GM18507 (cell line): ENCODE data around the gene SCN4B.
A peak's percentile ranks its signal among the peaks of the same experiment; 100 is the strongest.

Experiments used
- DNase-seq: peaks from one replicate; pipeline ENCODE4 v3.0.0; 2011; ENCODE audit warnings: low read depth; ENCODE audit not compliant: insufficient read length; ENCODE audit errors: extremely low spot score
- FAIRE-seq: peaks from 2 replicates; lab custom pipeline; 2011; peaks lifted over from hg19 to GRCh38; lab: Jason Lieb, UNC

SCN4B gene

GRCh38 chr11:118155776-118156530 is 3.3 kb upstream of the SCN4B start:
- no peak for FAIRE-seq
- DNase-seq: no peak

- DNase-seq (no peak), FAIRE-seq (no peak)
These were observed 2.0 kb upstream of the SCN4B start for GRCh38 chr11:118154641-118155040.

GRCh38 chr11:118153976-118154375 is 1.4 kb upstream of the SCN4B start:
- no peak for DNase-seq
- FAIRE-seq: no peak

GRCh38 chr11:118153516-118153915 is 893 bp upstream of the SCN4B start:
- no peak for FAIRE-seq
- no peak for DNase-seq

- DNase-seq (no peak), FAIRE-seq (no peak)
These were observed 537 bp downstream of the SCN4B start for GRCh38 chr11:118152020-118152551.

GRCh38 chr11:118151431-118151830 is 1.2 kb downstream of the SCN4B start:
- no peak for DNase-seq
- FAIRE-seq: no peak

GRCh38 chr11:118149493-118149892 is 3.1 kb downstream of the SCN4B start:
- DNase-seq (no peak), FAIRE-seq (no peak)

- FAIRE-seq: no peak
- no peak for DNase-seq
These were observed 3.8 kb downstream of the SCN4B start for GRCh38 chr11:118148856-118149255.

- no peak for FAIRE-seq
- DNase-seq: no peak
These were observed 4.4 kb downstream of the SCN4B start for GRCh38 chr11:118148240-118148639.

GRCh38 chr11:118147502-118147901 is 5.1 kb downstream of the SCN4B start:
- FAIRE-seq (no peak), DNase-seq (no peak)

GRCh38 chr11:118146554-118146953 is 6.1 kb downstream of the SCN4B start:
- no peak for FAIRE-seq

GRCh38 chr11:118145285-118146227 is 7.1 kb downstream of the SCN4B start:
- FAIRE-seq (peak; percentile 95), DNase-seq (peak; percentile 92)

More at GRCh38 chr11:118146554-118146953, 6.1 kb downstream of the SCN4B start:
- no peak for DNase-seq

- FAIRE-seq: no peak
- no peak for DNase-seq
These were observed 8.0 kb downstream of the SCN4B start for GRCh38 chr11:118144301-118145268.

- DNase-seq: no peak
- no peak for FAIRE-seq
These were observed 8.9 kb downstream of the SCN4B start for GRCh38 chr11:118143661-118144185.

- FAIRE-seq: no peak
These were observed 9.8 kb downstream of the SCN4B start for GRCh38 chr11:118142809-118143208.

GRCh38 chr11:118142081-118142480 is 10.5 kb downstream of the SCN4B start:
- no peak for FAIRE-seq
- no peak for DNase-seq

More at GRCh38 chr11:118142809-118143208, 9.8 kb downstream of the SCN4B start:
- DNase-seq: no peak

GRCh38 chr11:118139578-118139977 is 13.0 kb downstream of the SCN4B start:
- DNase-seq (no peak), FAIRE-seq (no peak)

GRCh38 chr11:118138839-118139420 is 13.7 kb downstream of the SCN4B start:
- DNase-seq (no peak), FAIRE-seq (no peak)

GRCh38 chr11:118136801-118137200 is 15.8 kb downstream of the SCN4B start:
- FAIRE-seq (no peak), DNase-seq (no peak)
